ENCODE results near the gene RNF223.

DNA sequence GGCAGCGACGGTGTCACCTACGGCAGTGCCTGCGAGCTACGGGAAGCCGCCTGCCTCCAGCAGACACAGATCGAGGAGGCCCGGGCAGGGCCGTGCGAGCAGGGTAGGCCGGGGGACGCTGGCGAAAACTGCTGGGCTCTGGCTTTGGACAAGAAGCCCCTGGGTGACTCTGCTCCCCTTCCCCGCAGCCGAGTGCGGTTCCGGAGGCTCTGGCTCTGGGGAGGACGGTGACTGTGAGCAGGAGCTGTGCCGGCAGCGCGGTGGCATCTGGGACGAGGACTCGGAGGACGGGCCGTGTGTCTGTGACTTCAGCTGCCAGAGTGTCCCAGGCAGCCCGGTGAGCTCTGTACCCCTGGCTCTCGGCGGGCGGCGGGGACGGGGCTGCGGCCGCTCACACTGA is 30.2 kb downstream of the RNF223 start:
- TF ChIP-seq, protein P1, sequence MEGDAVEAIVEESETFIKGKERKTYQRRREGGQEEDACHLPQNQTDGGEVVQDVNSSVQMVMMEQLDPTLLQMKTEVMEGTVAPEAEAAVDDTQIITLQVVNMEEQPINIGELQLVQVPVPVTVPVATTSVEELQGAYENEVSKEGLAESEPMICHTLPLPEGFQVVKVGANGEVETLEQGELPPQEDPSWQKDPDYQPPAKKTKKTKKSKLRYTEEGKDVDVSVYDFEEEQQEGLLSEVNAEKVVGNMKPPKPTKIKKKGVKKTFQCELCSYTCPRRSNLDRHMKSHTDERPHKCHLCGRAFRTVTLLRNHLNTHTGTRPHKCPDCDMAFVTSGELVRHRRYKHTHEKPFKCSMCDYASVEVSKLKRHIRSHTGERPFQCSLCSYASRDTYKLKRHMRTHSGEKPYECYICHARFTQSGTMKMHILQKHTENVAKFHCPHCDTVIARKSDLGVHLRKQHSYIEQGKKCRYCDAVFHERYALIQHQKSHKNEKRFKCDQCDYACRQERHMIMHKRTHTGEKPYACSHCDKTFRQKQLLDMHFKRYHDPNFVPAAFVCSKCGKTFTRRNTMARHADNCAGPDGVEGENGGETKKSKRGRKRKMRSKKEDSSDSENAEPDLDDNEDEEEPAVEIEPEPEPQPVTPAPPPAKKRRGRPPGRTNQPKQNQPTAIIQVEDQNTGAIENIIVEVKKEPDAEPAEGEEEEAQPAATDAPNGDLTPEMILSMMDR (IDR thresholded peaks at IDR 0.05): no peak
- TF ChIP-seq POLR2A (IDR thresholded peaks at IDR 0.05): no peak

All from tibial nerve (tissue), 3 donors.